ENCODE results near the gene TLK1. TPM values are rescaled to one million over a fixed set of nuclear protein-coding genes. Genes with fewer than 3 reads are reported as not detected.

Gene TLK1
- total and polyA plus RNA-seq, 4 donors = 12.3 to 61.8 (median 34.4) TPM

- WGBS, 2 donors = 79 to 84% methylated on average over 8 of the region's 8 CpGs
- Histone ChIP-seq H3K4me3 (ENCODE audit: low read length in 2 of 2) (no peak overlapping the region), H3K27ac (ENCODE audit: low read depth in 1 of 2, low read length in 2 of 2) (no peak overlapping the region), H3K9me3 (ENCODE audit: control insufficient read depth, low read length) (no peaks in the 10 kb centered on the region), H3K36me3 (ENCODE audit: control insufficient read depth in 1 of 2, insufficient read depth in 2 of 2, low read length in 1 of 2) (no peaks in the 10 kb centered on the region), H3K4me1 (ENCODE audit: control insufficient read depth in 1 of 2, insufficient read depth in 2 of 2, low read length in 2 of 2) (no peaks in the 10 kb centered on the region), H3K27me3 (ENCODE audit: control insufficient read depth in 1 of 2, insufficient read depth in 2 of 2, low read length in 1 of 2) (no peaks in the 10 kb centered on the region)
- ATAC-seq (ENCODE audit: low FRiP score) (no peak), DNase-seq (no peak)
- intact Hi-C loops (cut with DNase I) = no loop called here
Measured at GRCh38 chr2:171069286-171069956, 91.3 kb downstream of the TLK1 start.

- H3K27ac ChIP-seq (ENCODE audit: low read depth in 1 of 2, low read length in 2 of 2) = no peak overlapping the region
- no peak for DNase-seq
- H3K9me3 ChIP-seq (ENCODE audit: control insufficient read depth, low read length) = no peaks in the 10 kb centered on the region
- 78 to 97% methylated on average over 1 of the region's 1 CpG for WGBS, 2 donors
- ATAC-seq (ENCODE audit: low FRiP score) = no peak
- H3K36me3 ChIP-seq (ENCODE audit: control insufficient read depth in 1 of 2, insufficient read depth in 2 of 2, low read length in 1 of 2) = no peaks in the 10 kb centered on the region
- intact Hi-C loops (cut with DNase I) = no loop called here
- H3K4me3 ChIP-seq (ENCODE audit: low read length in 2 of 2) = no peak overlapping the region
- no peaks in the 10 kb centered on the region for H3K4me1 ChIP-seq (ENCODE audit: control insufficient read depth in 1 of 2, insufficient read depth in 2 of 2, low read length in 2 of 2)
- no peaks in the 10 kb centered on the region for H3K27me3 ChIP-seq (ENCODE audit: control insufficient read depth in 1 of 2, insufficient read depth in 2 of 2, low read length in 1 of 2)
Measured at GRCh38 chr2:171066110-171066509, 94.6 kb downstream of the TLK1 start.

GRCh38 chr2:171057575-171057974 is 103.1 kb downstream of the TLK1 start:
- intact Hi-C loops (cut with DNase I) = no loop called here
- DNase-seq (no peak), ATAC-seq (ENCODE audit: low FRiP score) (no peak)
- H3K4me1 ChIP-seq (ENCODE audit: control insufficient read depth in 1 of 2, insufficient read depth in 2 of 2, low read length in 2 of 2) = no peaks in the 10 kb centered on the region
- no peak overlapping the region for H3K4me3 ChIP-seq (ENCODE audit: low read length in 2 of 2)
- peaks cover 2% of the 10 kb centered on the region in 2 donors for H3K36me3 ChIP-seq (ENCODE audit: control insufficient read depth in 1 of 2, insufficient read depth in 2 of 2, low read length in 1 of 2)
- H3K27ac ChIP-seq (ENCODE audit: low read depth in 1 of 2, low read length in 2 of 2) = no peak overlapping the region
- no peaks in the 10 kb centered on the region for H3K27me3 ChIP-seq (ENCODE audit: control insufficient read depth in 1 of 2, insufficient read depth in 2 of 2, low read length in 1 of 2)
- no peaks in the 10 kb centered on the region for H3K9me3 ChIP-seq (ENCODE audit: control insufficient read depth, low read length)
- WGBS, 2 donors = 72 to 79% methylated on average over 2 of the region's 2 CpGs

GRCh38 chr2:171056307-171056706 is 104.4 kb downstream of the TLK1 start:
- ATAC-seq (ENCODE audit: low FRiP score) (no peak), DNase-seq (no peak)
- Histone ChIP-seq H3K36me3 (ENCODE audit: control insufficient read depth in 1 of 2, insufficient read depth in 2 of 2, low read length in 1 of 2) (peaks cover 2% of the 10 kb centered on the region in 2 donors), H3K4me1 (ENCODE audit: control insufficient read depth in 1 of 2, insufficient read depth in 2 of 2, low read length in 2 of 2) (no peaks in the 10 kb centered on the region), H3K4me3 (ENCODE audit: low read length in 2 of 2) (no peak overlapping the region), H3K27me3 (ENCODE audit: control insufficient read depth in 1 of 2, insufficient read depth in 2 of 2, low read length in 1 of 2) (no peaks in the 10 kb centered on the region), H3K9me3 (ENCODE audit: control insufficient read depth, low read length) (no peaks in the 10 kb centered on the region), H3K27ac (ENCODE audit: low read depth in 1 of 2, low read length in 2 of 2) (no peak overlapping the region)
- intact Hi-C loops (cut with DNase I) = no loop called here
- 15 to 21% methylated on average over 1 of the region's 1 CpG for WGBS, 2 donors

- Histone ChIP-seq H3K4me3 (ENCODE audit: low read length in 2 of 2) (no peak overlapping the region), H3K27ac (ENCODE audit: low read depth in 1 of 2, low read length in 2 of 2) (no peak overlapping the region), H3K9me3 (ENCODE audit: control insufficient read depth, low read length) (no peaks in the 10 kb centered on the region), H3K27me3 (ENCODE audit: control insufficient read depth in 1 of 2, insufficient read depth in 2 of 2, low read length in 1 of 2) (no peaks in the 10 kb centered on the region), H3K4me1 (ENCODE audit: control insufficient read depth in 1 of 2, insufficient read depth in 2 of 2, low read length in 2 of 2) (no peaks in the 10 kb centered on the region), H3K36me3 (ENCODE audit: control insufficient read depth in 1 of 2, insufficient read depth in 2 of 2, low read length in 1 of 2) (no peaks in the 10 kb centered on the region)
- WGBS, 2 donors = 96 to 97% methylated on average over 7 of the region's 7 CpGs
- no peak for ATAC-seq (ENCODE audit: low FRiP score)
- intact Hi-C loops (cut with DNase I) = no loop called here
- no peak for DNase-seq
Measured at GRCh38 chr2:171049691-171050090, 111.0 kb downstream of the TLK1 start.

GRCh38 chr2:171046048-171046560 is 114.6 kb downstream of the TLK1 start:
- intact Hi-C loops (cut with DNase I) = no loop called here
- H3K27ac ChIP-seq (ENCODE audit: low read depth in 1 of 2, low read length in 2 of 2) = no peak overlapping the region
- H3K36me3 ChIP-seq (ENCODE audit: control insufficient read depth in 1 of 2, insufficient read depth in 2 of 2, low read length in 1 of 2) = peaks cover 0 to 5% of the 10 kb centered on the region in 2 donors
- no peaks in the 10 kb centered on the region for H3K4me1 ChIP-seq (ENCODE audit: control insufficient read depth in 1 of 2, insufficient read depth in 2 of 2, low read length in 2 of 2)
- no peak for ATAC-seq (ENCODE audit: low FRiP score)
- no peak overlapping the region for H3K4me3 ChIP-seq (ENCODE audit: low read length in 2 of 2)
- DNase-seq = no peak
- 95% methylated on average over 3 of the region's 3 CpGs for WGBS, 2 donors
- no peaks in the 10 kb centered on the region for H3K9me3 ChIP-seq (ENCODE audit: control insufficient read depth, low read length)
- H3K27me3 ChIP-seq (ENCODE audit: control insufficient read depth in 1 of 2, insufficient read depth in 2 of 2, low read length in 1 of 2) = no peaks in the 10 kb centered on the region

GRCh38 chr2:171044416-171044815 is 116.3 kb downstream of the TLK1 start:
- no peaks in the 10 kb centered on the region for H3K27me3 ChIP-seq (ENCODE audit: control insufficient read depth in 1 of 2, insufficient read depth in 2 of 2, low read length in 1 of 2)
- 65 to 66% methylated on average over 6 of the region's 6 CpGs for WGBS, 2 donors
- ATAC-seq (ENCODE audit: low FRiP score) (no peak), DNase-seq (no peak)
- H3K9me3 ChIP-seq (ENCODE audit: control insufficient read depth, low read length) = no peaks in the 10 kb centered on the region
- intact Hi-C loops (cut with DNase I) = no loop called here
- no peaks in the 10 kb centered on the region for H3K4me1 ChIP-seq (ENCODE audit: control insufficient read depth in 1 of 2, insufficient read depth in 2 of 2, low read length in 2 of 2)
- no peak overlapping the region for H3K4me3 ChIP-seq (ENCODE audit: low read length in 2 of 2)
- H3K27ac ChIP-seq (ENCODE audit: low read depth in 1 of 2, low read length in 2 of 2) = no peak overlapping the region
- peaks cover 0 to 5% of the 10 kb centered on the region in 2 donors for H3K36me3 ChIP-seq (ENCODE audit: control insufficient read depth in 1 of 2, insufficient read depth in 2 of 2, low read length in 1 of 2)

- Histone ChIP-seq H3K4me3 (ENCODE audit: low read length in 2 of 2) (no peak overlapping the region), H3K9me3 (ENCODE audit: control insufficient read depth, low read length) (no peaks in the 10 kb centered on the region), H3K4me1 (ENCODE audit: control insufficient read depth in 1 of 2, insufficient read depth in 2 of 2, low read length in 2 of 2) (no peaks in the 10 kb centered on the region), H3K27me3 (ENCODE audit: control insufficient read depth in 1 of 2, insufficient read depth in 2 of 2, low read length in 1 of 2) (no peaks in the 10 kb centered on the region), H3K27ac (ENCODE audit: low read depth in 1 of 2, low read length in 2 of 2) (no peak overlapping the region), H3K36me3 (ENCODE audit: control insufficient read depth in 1 of 2, insufficient read depth in 2 of 2, low read length in 1 of 2) (peaks cover 0 to 8% of the 10 kb centered on the region in 2 donors)
- no peak for ATAC-seq (ENCODE audit: low FRiP score)
- intact Hi-C loops (cut with DNase I) = no loop called here
- WGBS, 2 donors = 94 to 95% methylated on average over 1 of the region's 1 CpG
- DNase-seq = no peak
Measured at GRCh38 chr2:171042253-171042969, 118.3 kb downstream of the TLK1 start.

- Histone ChIP-seq H3K27ac (ENCODE audit: low read depth in 1 of 2, low read length in 2 of 2) (no peak overlapping the region), H3K27me3 (ENCODE audit: control insufficient read depth in 1 of 2, insufficient read depth in 2 of 2, low read length in 1 of 2) (no peaks in the 10 kb centered on the region), H3K9me3 (ENCODE audit: control insufficient read depth, low read length) (no peaks in the 10 kb centered on the region), H3K36me3 (ENCODE audit: control insufficient read depth in 1 of 2, insufficient read depth in 2 of 2, low read length in 1 of 2) (peaks cover 3 to 4% of the 10 kb centered on the region in 2 donors), H3K4me1 (ENCODE audit: control insufficient read depth in 1 of 2, insufficient read depth in 2 of 2, low read length in 2 of 2) (no peaks in the 10 kb centered on the region), H3K4me3 (ENCODE audit: low read length in 2 of 2) (no peak overlapping the region)
- intact Hi-C loops (cut with DNase I) = no loop called here
- ATAC-seq (ENCODE audit: low FRiP score) (no peak), DNase-seq (no peak)
- 94% methylated on average over 2 of the region's 2 CpGs for WGBS, 2 donors
Measured at GRCh38 chr2:171036532-171036931, 124.2 kb downstream of the TLK1 start.
